NCI-H774 (cell line): ENCODE results near the gene RNF167.
A peak's percentile ranks its signal among the peaks of the same experiment; 100 is the strongest.

Experiments used
- DNase-seq: peaks from one replicate; lab custom pipeline; 2025; lab: John Stamatoyannopoulos, UW

RNF167 gene

GRCh38 chr17:4953451-4953961, 13.4 kb downstream of the RNF167 start:
- no peak for DNase-seq

GRCh38 chr17:4955091-4955490, 15.0 kb downstream of the RNF167 start:
- DNase-seq, result no peak

- DNase-seq, result no peak
These were observed 16.5 kb downstream of the RNF167 start for GRCh38 chr17:4956493-4957061.

- DNase-seq, result no peak
These were observed 18.0 kb downstream of the RNF167 start for GRCh38 chr17:4958102-4958501.

- DNase-seq, result no peak
These were observed 19.3 kb downstream of the RNF167 start for GRCh38 chr17:4959261-4959965.

- DNase-seq, result no peak
These were observed 20.3 kb downstream of the RNF167 start for GRCh38 chr17:4960279-4960922.

GRCh38 chr17:4965311-4965986, 25.4 kb downstream of the RNF167 start:
- no peak for DNase-seq

GRCh38 chr17:4966844-4967538, 26.9 kb downstream of the RNF167 start:
- DNase-seq, result peak; percentile 93

GRCh38 chr17:4967539-4968485, 27.7 kb downstream of the RNF167 start, which contains the start of gene SPAG7:
Gene SPAG7, minus strand, starts transcription at chr17:4967817. Its CDS starts 13 bp downstream, at chr17:4967804.
- peak; percentile 70 for DNase-seq

- DNase-seq, result no peak
These were observed 28.5 kb downstream of the RNF167 start for GRCh38 chr17:4968486-4969046.

- DNase-seq, result no peak
These were observed 29.0 kb downstream of the RNF167 start for GRCh38 chr17:4969047-4969550.

GRCh38 chr17:4969551-4970173, 29.6 kb downstream of the RNF167 start:
- no peak for DNase-seq

GRCh38 chr17:4970273-4970672, 30.2 kb downstream of the RNF167 start:
- no peak for DNase-seq

GRCh38 chr17:4971826-4972225, 31.8 kb downstream of the RNF167 start:
- DNase-seq, result no peak

GRCh38 chr17:4972322-4972721, 32.3 kb downstream of the RNF167 start:
- DNase-seq, result no peak

GRCh38 chr17:4972752-4973151, 32.7 kb downstream of the RNF167 start:
- DNase-seq, result no peak

- DNase-seq, result no peak
These were observed 33.4 kb downstream of the RNF167 start for GRCh38 chr17:4973256-4974114.

GRCh38 chr17:4974115-4974670, 34.1 kb downstream of the RNF167 start:
- no peak for DNase-seq
